Right lobe of liver (tissue), 6 donors: ENCODE results near the gene PRCC. TPM values are rescaled to one million over a fixed set of nuclear protein-coding genes. Genes with fewer than 3 reads are reported as not detected.

Source experiments
- ATAC-seq, 4 donors: fragments of 200-7000 bp; cut with Tn5 transposase; one replicate each; pipeline ENCODE4 v1.9.1; 2020; ENCODE audit warnings: mild to moderate bottlenecking in 4 of 4, moderate library complexity in 4 of 4
- DNase-seq, 3 donors: peaks; one replicate each; pipeline ENCODE4 v3.0.0-alpha.2; 2020
- H3K27ac ChIP-seq, 3 donors: fragments of 200-600 bp; one replicate each; pipeline ENCODE4 v1.8.0; 2022
- H3K27me3 ChIP-seq, 2 donors: fragments of 200-600 bp; one replicate each; pipeline ENCODE4 v1.8.0; 2022
- H3K36me3 ChIP-seq, 4 donors: fragments of 200-600 bp; sonication (generic) in 1 of 4; one replicate each; pipeline versions ENCODE4 v1.5.1 to v1.8.0; 2017 to 2022; ENCODE audit warnings: control low read depth in 1 of 4
- H3K4me1 ChIP-seq, 4 donors: fragments of 200-600 bp; sonication (generic) in 1 of 4; one replicate each; pipeline versions ENCODE4 v1.5.1 to v1.8.0; 2017 to 2022; ENCODE audit warnings: control low read depth in 1 of 4
- H3K4me3 ChIP-seq, 3 donors: fragments of 200-600 bp; one replicate each; pipeline ENCODE4 v1.8.0; 2022
- H3K9me3 ChIP-seq, 4 donors: fragments of 200-600 bp; sonication (generic) in 1 of 4; one replicate each; pipeline versions ENCODE4 v1.5.1 to v1.8.0; 2017 to 2022; ENCODE audit warnings: control low read depth in 1 of 4
- CTCF ChIP-seq, 4 donors: fragments of 200-600 bp in 3 of 4; fragments of 450-650 bp in 1 of 4; IDR thresholded peaks; one replicate each; pipeline versions ENCODE4 v1.5.1 to v1.8.0; 2016 to 2022; ENCODE audit warnings: antibody characterized with exemption in 4 of 4, mild to moderate bottlenecking in 2 of 4
- POLR2A ChIP-seq: fragments of 450-650 bp; IDR thresholded peaks from one replicate; pipeline ENCODE4 v1.6.1; 2017; ENCODE audit warnings: antibody characterized with exemption, mild to moderate bottlenecking
- WGBS: methylation state at CpG from one replicate; pipeline ENCODE4 v1.1.6; 2018; ENCODE audit warnings: low coverage, low lambda C conversion rate; ENCODE audit not compliant: insufficient coverage; ENCODE audit errors: missing lambda C conversion rate; 5-methylcytosine and 5-hydroxymethylcytosine counted together
- intact Hi-C, 2 donors: fragments of 100-400 bp; cut with DNase I; formaldehyde crosslinking; loops; one replicate each; pipeline versions ENCODE4 v1.11.2 to v1.14.1; 2022
- total RNA-seq, 6 experiments: library from RNA; depleted of rRNA in 2 of 6; stranded (reverse); fragments of >200 nt in 2 of 6; fragmentation: NEBNext Ultra II Directional in 3 of 6; extraction: Animal tissue kit (Norgen Biotek cat#: 25700) in 3 of 6; gene quantifications; one replicate each; pipeline versions ENCODE4 v1.1.0 to v1.2.4, GENCODE V29; 2016 to 2023
- donor health status: DM: no; HTN: yes; CAD: no.
- donor health status: DM: no; HTN: no; CAD: no.
- donor health status: DM: no; HTN: no; CAD: no.
- donor health status: DM: no; HTN: yes; CAD: no.
- donor health status: DM: no; HTN: yes; CAD: no.

Gene PRCC
- total RNA-seq, 6 experiments from 2014 or later = 17.4 to 23.4 (median 19.7) TPM

- TF ChIP-seq POLR2A = peak; percentile 51
- TF ChIP-seq CTCF (IDR thresholded peaks at IDR 0.05) = no peak
- peaks cover 0 to 34% (median 14%) of the 10 kb centered on the region in 4 donors for H3K36me3 ChIP-seq
- no peaks in the 10 kb centered on the region for H3K27me3 ChIP-seq
- DNase-seq (peak; percentile 96 to 98 (median 98)), ATAC-seq (peak; percentile 91 to 95 (median 92))
- H3K4me3 ChIP-seq = peak within 1 kb of the TSS; percentile 76 to 80 (median 80)
- intact Hi-C loops = no loop called here
- H3K27ac ChIP-seq = peak within 1 kb of the TSS; percentile 58 to 83 (median 61)
- H3K9me3 ChIP-seq = no peaks in the 10 kb centered on the region
- WGBS = under 1% methylated on average over 30 of the region's 38 CpGs
- peaks cover 0 to 15% (median 6%) of the 10 kb centered on the region in 4 donors for H3K4me1 ChIP-seq
Observed at GRCh38 chr1:156740741-156741480, 26.4 kb upstream of the PRCC start, which contains the start of gene MRPL24. Gene MRPL24, minus strand, starts transcription at chr1:156741088. Its CDS starts 2,384 bp downstream, at chr1:156738704.

GRCh38 chr1:156741481-156741983 lies 25.8 kb upstream of the PRCC start:
- WGBS = 58% methylated on average over 4 of the region's 8 CpGs
- H3K36me3 ChIP-seq = peaks cover 0 to 34% (median 13%) of the 10 kb centered on the region in 4 donors
- H3K9me3 ChIP-seq = no peaks in the 10 kb centered on the region
- H3K27ac ChIP-seq = peak overlapping the region; percentile 58 to 83 (median 61)
- ATAC-seq (no peak), DNase-seq (no peak)
- peaks cover 0 to 21% (median 8%) of the 10 kb centered on the region in 4 donors for H3K4me1 ChIP-seq
- intact Hi-C loops = no loop called here
- no peaks in the 10 kb centered on the region for H3K27me3 ChIP-seq
- H3K4me3 ChIP-seq = peak overlapping the region in 2 of 3 donors; percentile 21 to 80
- TF ChIP-seq CTCF (IDR thresholded peaks at IDR 0.05) (no peak), POLR2A (no peak)

DNA sequence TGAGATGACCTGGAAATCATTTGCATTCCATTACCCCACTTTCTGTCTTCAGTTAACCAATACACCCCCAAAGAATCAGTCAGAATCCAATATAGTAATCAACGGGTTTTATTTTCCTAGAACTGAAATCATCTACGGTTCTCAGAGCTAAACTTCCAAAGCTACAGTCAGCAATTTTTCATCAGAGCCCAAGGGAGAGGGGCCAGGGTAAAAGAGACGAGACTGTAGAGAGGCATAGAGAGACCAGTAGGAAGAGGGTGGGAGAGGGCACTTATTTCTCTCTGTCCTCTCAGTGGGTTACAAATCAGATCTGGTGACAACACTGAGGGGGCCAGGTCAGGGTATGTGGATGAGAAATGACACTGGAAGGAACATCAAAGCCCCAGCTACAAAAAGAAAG lies 25.3 kb upstream of the PRCC start:
- TF ChIP-seq CTCF (IDR thresholded peaks at IDR 0.05) = no peak
- no peak for TF ChIP-seq POLR2A
- Histone ChIP-seq H3K4me3 (no peak overlapping the region), H3K27me3 (no peaks in the 10 kb centered on the region), H3K4me1 (peaks cover 0 to 21% (median 8%) of the 10 kb centered on the region in 4 donors), H3K9me3 (no peaks in the 10 kb centered on the region), H3K36me3 (peaks cover 0 to 34% (median 11%) of the 10 kb centered on the region in 4 donors), H3K27ac (peak overlapping the region in 1 of 3 donors; percentile 61)
- 76% methylated on average over 3 of the region's 3 CpGs for WGBS
- ATAC-seq (no peak), DNase-seq (no peak)
- intact Hi-C loops = no loop called here

- Histone ChIP-seq H3K27me3 (no peaks in the 10 kb centered on the region), H3K9me3 (no peaks in the 10 kb centered on the region), H3K27ac (no peak overlapping the region), H3K36me3 (peaks cover 0 to 31% (median 7%) of the 10 kb centered on the region in 4 donors), H3K4me1 (peaks cover 0 to 25% (median 11%) of the 10 kb centered on the region in 4 donors), H3K4me3 (no peak overlapping the region)
- ATAC-seq (no peak), DNase-seq (no peak)
- intact Hi-C loops = no loop called here
- TF ChIP-seq POLR2A = no peak
- no peak for TF ChIP-seq CTCF (IDR thresholded peaks at IDR 0.05)
- WGBS = 92% methylated on average over 2 of the region's 4 CpGs
Observed at GRCh38 chr1:156742801-156743200, 24.5 kb upstream of the PRCC start.
